HG03280 (cell line): ENCODE measurements around the gene OLFM3.

ENCODE experiments used
- ATAC-seq: cut with Tn5 transposase; IDR thresholded peaks from one replicate; pipeline ENCODE4 v1.9.1; 2021; ENCODE audit warnings: mild to moderate bottlenecking, moderate library complexity; ENCODE audit not compliant: unreplicated experiment

OLFM3 gene

GRCh38 chr1:101996825-101997465, at the start of gene OLFM3:
Gene OLFM3, minus strand, starts transcription at chr1:101996926.
- ATAC-seq = no peak

GRCh38 chr1:102045752-102046151, 49.0 kb upstream of the OLFM3 start:
- no peak for ATAC-seq

DNA sequence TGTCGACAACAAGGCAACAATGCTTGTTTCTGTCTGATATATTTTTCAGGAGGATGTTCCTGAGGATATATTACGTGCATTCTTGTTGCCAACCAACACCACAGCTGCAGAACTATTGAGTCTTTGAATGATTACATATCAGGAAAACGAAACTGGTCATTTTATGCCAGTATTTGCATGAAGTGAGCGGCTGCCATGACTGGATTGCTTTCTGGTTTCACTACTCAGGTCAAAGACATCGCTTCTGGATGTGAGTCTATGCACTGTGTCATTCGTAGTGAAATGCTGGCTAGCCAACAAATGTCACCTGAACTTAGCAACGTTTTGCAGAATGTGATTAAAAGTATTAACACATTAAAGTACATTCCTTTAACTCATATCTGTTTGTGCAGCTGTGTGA, 35.8 kb upstream of the OLFM3 start:
- ATAC-seq = peak; percentile 76

- no peak for ATAC-seq
Observed at GRCh38 chr1:102019530-102019929, 22.8 kb upstream of the OLFM3 start.

- no peak for ATAC-seq
Observed at GRCh38 chr1:102015728-102016127, 19.0 kb upstream of the OLFM3 start.

- ATAC-seq = no peak
Observed at GRCh38 chr1:102002057-102002456, 5.3 kb upstream of the OLFM3 start.

GRCh38 chr1:101995984-101996745, 561 bp downstream of the OLFM3 start:
- ATAC-seq = no peak

DNA sequence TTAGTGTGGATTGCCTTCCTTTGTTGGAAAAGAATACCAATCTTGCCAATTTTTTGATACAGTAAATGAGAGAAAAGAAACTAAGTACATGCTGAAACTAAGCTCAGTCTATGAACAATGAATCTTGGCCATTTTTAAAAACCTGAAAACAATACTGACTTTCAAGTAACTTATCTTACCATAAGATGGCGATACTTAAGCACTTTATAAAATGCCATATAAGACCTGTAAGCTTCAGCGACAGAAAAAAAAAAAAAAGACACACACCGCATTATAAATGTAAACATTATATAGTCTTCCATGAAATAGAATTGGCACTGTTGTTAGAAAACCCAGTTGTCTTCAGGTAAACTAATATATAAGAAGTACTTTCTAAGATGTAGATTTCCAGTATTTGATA, 3.0 kb downstream of the OLFM3 start:
- ATAC-seq = no peak

DNA sequence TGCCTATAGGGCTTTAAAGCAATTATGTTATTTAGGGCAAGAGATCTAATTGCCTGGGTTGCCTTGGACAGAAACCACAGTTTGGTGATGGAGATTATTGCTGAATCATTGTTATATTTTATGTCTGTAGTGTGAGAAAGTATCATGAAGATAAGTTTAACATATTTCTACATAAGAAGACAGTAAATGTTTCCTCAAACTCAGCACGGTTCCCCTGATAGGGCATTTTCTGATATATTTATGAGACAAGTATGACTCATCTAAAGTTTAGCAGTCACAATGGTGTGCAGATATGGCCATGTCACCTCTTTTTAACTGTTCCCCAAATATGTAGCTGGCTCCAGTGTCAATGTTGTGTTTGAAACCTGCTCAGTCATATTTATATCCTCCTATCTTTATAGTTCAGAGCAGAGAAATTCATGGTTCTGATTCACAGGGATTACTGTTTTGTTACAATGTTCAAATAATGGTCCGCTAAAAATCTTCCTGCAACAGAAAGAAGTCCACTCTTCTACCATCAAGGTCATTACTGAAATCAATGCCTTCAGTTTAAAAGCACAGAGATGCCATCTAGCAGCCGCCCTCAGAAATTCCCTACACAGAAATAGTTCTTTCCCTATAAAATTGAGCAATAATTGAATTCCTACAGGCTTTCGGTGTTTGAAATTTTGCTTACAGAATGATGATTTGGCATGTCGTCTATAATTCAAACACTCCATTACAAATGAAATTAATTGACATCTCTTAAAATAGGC, 3.7 kb downstream of the OLFM3 start:
- ATAC-seq = no peak

- ATAC-seq = no peak
Observed at GRCh38 chr1:101980974-101981373, 15.8 kb downstream of the OLFM3 start.

- no peak for ATAC-seq
Observed at GRCh38 chr1:101977266-101977665, 19.5 kb downstream of the OLFM3 start.

DNA sequence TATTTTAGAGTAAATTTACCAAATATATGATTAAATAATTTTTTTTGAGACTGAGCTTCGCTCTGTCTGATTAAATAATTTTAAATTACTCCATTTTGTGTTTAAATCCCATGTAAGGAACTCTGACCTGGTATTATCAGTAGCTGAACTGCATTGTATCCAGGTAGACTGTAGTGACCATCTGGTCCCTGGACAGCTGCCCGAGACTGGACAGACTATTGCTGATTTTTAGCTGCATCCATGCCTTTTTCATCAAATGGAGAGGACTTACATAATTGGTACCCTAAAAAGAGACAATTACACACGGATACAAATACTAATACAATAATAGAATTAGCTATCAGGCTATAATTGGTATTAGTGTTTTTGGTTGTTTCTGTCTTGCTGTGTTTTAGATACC, 20.6 kb downstream of the OLFM3 start:
- ATAC-seq = no peak

DNA sequence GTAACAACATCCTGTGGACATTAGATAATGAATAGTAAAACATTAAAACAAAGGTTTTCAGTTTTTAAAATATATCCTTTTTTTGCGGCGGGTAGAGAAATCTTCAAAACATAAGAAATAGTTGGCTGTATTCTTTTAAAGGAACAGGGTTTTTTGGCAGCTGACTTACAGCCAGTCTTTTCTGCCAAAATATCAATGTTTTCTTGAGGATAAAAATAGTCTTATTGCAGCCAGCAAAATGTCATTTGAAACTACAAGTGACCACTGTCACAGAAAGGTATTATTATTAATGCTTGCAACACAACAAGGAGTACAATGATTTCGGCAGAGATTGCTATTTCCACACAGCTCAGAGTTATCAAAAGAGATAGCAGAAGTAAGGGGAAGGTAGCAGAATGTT, 21.4 kb downstream of the OLFM3 start:
- no peak for ATAC-seq

DNA sequence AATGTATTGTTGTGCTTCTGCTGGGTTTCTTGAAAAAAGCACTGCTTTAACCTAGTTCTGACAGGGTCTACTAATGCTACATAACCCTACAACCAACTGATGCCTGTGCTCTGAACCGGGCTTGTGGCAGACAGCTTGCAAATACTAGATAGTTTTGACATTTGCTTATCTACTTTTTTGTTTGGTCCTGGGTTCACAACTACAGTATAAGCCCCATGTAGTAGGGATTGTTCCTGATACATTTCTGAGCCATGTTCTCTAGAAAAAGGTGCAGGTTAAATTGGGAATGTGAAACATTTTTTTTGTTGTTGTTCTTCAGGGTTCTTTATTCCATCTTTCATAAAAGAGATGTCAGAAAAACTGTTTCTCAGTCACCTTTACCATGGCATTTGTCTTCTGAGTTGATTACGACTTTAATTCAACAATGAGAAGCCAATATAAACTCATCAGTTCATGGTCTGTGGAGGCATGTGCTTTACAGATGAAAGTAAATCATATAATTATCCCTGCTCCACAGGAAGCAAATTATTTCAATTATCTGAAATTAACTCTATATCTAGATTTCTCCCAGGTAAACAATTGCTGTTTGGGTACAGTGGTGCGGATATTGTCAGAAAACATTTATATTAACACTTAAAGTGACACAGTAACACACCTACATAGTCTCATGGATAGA, 22.0 kb downstream of the OLFM3 start:
- ATAC-seq = no peak

- ATAC-seq = no peak
Observed at GRCh38 chr1:101971304-101971703, 25.4 kb downstream of the OLFM3 start.

DNA sequence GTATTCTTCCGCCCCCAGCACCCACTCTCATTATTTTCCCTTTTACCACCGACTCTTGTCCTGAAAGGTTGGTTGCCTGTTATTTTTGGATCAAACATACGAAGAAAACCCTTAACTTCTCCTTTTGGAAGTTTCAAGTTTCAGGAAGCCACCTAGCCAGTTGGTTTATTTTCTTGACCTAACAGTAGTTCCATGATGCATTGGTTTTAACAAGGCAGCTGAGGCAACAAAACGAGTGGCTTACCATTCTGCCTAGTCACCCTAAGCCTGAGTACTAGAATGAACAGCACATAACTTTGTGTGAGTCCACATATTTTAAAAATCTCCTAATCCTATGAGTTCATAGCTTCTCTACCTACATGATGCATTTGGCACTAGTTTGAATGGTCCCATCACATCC, 28.9 kb downstream of the OLFM3 start:
- no peak for ATAC-seq

DNA sequence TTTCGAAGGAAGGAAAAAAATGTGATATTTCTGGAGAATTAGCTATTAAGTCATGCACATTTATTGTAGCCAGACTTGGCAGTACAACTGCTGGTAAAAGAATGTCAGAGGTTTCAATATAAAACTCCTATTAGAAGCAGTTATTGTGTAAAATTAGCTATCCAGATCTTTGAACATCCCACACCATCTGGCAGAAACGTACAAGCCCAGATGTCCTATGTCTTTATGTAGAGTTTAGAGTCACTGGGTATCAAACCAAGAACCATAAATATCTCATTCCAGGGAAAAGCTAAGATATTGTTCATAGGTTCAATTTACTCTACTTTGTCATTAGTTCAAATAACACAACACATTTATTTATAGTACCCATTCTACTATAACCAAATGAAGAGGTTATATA, 31.4 kb downstream of the OLFM3 start:
- ATAC-seq = no peak

DNA sequence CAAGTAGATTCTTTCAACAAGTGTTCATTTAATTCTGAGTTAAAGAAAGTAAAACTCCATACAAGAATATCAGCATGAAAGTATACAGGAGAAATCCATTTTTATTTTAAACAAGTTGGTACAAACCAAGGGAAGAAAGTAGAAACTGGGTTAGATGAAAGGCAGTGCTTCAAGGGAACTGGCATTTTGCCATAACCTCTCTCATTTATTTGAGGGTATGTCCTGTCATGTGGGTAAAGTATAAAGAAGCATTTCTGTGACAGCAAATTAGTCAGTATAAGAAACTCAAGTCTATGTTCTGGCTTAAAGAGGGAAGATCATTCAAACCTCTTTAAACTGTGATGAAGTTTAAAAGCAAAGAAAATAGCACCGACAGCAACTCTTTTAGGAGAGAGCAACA, 32.0 kb downstream of the OLFM3 start:
- ATAC-seq = no peak

DNA sequence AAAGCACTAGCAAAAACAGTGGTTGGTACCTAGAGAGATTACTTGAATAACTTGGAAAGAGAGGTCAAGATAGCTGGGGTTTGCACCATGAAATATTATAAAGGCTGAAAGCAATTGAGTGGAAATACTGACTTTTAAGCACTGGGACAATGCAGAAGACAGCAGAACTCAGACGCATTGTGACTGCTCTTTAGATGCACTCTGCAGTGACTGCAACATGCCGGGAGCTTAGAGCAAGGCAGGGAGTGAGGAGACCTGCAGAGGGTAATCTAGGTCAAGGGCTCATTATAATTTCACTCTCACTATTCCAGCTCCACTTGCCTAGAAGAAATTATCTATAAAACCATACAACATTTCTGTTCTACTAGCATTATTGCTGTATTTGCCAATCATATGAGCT, 36.6 kb downstream of the OLFM3 start:
- ATAC-seq = no peak

DNA sequence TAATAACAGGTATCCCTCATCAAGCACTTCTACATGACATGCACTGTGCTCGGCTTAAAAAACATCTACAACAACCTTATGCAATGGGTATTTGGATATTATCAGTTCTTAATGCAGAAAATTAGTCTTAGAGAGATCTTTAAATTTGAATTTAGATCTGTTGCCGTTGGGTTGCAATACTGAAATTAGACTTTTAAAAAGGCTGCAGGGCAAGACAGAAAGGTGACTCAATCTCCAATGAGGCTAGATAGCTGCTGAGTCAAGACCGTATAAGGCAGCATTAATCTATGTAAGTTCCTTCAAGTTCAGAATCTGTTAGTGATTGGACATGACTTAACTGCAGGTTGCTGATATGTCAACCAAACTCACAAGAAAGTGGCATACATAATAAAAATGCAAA, 37.3 kb downstream of the OLFM3 start:
- no peak for ATAC-seq

- ATAC-seq = no peak
Observed at GRCh38 chr1:101957771-101958170, 39.0 kb downstream of the OLFM3 start.
